LNCAP (cell line): ENCODE results near the gene ETFA.

Experiments
- TF ChIP-seq, protein P1 (sequence below): fragments of 450-650 bp; IDR thresholded peaks from 2 replicates; pipeline ENCODE4 v1.5.1; 2017; ENCODE audit warnings: mild to moderate bottlenecking

ETFA gene

DNA sequence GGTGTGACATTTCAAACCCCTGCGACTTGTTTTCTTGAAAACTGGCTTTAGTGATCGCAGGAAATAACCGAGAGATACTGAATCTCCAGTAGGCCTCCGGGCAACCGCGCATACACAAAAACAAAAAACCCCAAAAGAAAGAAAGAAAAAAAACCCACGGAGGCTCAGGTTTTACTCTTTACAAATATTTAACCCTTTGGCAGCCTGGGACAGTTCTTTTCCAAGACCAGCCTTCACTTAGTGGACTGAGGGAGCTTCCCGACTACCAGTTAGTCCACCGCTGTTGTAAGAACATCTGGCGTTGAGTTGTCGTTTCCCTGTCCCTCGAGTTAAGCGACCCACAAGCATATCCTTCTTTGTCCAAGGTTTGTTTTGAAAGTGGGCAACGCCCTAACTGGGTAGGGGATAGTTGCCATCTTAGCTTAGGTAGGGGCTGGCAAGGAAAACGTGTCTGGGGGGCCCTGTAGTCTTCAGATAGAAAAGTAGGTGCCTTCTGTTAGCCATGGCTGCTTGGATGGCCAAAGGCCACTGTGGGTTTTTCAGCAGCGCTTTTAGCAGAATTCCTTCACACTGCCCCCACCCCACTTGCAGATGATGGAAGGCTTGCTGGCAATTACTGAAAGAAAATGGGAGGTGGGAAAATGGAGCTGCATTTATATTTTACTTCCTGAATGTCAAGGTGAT, 32.2 kb upstream of the ETFA start:
- TF ChIP-seq, protein P1, sequence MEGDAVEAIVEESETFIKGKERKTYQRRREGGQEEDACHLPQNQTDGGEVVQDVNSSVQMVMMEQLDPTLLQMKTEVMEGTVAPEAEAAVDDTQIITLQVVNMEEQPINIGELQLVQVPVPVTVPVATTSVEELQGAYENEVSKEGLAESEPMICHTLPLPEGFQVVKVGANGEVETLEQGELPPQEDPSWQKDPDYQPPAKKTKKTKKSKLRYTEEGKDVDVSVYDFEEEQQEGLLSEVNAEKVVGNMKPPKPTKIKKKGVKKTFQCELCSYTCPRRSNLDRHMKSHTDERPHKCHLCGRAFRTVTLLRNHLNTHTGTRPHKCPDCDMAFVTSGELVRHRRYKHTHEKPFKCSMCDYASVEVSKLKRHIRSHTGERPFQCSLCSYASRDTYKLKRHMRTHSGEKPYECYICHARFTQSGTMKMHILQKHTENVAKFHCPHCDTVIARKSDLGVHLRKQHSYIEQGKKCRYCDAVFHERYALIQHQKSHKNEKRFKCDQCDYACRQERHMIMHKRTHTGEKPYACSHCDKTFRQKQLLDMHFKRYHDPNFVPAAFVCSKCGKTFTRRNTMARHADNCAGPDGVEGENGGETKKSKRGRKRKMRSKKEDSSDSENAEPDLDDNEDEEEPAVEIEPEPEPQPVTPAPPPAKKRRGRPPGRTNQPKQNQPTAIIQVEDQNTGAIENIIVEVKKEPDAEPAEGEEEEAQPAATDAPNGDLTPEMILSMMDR: no peak

DNA sequence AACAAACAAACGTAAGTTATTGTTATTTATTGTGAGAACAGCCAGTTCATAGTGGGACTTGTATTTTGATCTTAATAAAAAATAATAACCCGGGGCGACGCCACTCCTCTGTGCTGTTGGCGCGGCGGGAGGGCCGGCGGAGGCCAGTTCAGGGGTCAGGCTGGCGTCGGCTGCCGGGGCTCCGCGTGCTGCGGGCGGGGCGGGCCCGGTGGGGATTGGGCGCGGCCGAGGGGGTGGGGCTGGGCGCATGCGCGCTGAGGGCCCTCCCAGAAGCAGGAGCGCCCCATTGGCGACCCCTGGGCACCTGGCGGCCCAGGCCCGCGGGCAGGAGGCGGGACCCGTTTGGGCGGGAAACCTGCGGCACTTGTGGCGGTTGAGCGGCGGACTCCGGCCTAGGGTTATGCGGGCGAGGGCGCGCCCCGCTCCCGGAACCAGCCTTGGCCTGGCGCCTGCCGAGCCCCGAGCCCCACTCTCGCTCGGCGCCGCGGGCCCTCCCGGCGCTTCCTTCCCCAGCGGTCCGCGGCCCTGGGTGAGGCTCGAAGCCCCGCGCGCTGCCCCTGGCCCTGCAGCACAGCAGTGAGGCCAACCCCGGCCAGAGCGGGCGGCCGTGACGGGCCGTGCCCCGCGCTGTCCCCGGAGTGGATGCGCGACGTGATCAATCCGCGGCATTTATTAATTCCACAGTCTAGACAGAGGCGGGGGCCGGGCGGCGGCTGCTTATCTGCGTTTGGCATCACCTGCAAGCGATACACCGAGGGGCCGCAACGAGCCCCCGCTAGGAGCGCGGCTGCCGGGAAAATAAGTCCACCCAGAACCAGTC, 31.3 kb upstream of the ETFA start:
- TF ChIP-seq, protein P1: no peak

DNA sequence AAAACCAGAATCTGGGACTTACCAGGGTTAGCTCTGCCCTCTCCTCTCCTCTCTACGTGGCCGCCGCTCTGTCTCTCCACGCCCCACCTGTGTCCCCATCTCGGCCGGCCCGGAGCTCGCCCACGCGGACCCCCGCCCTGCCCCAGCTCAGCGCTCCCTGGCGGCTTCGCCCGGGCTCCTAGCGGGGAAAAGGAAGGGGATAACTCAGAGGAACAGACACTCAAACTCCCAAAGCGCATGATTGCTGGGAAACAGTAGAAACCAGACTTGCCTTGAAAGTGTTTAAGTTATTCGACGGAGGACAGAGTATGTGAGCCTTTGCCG, 30.8 kb upstream of the ETFA start:
- TF ChIP-seq, protein P1: no peak

DNA sequence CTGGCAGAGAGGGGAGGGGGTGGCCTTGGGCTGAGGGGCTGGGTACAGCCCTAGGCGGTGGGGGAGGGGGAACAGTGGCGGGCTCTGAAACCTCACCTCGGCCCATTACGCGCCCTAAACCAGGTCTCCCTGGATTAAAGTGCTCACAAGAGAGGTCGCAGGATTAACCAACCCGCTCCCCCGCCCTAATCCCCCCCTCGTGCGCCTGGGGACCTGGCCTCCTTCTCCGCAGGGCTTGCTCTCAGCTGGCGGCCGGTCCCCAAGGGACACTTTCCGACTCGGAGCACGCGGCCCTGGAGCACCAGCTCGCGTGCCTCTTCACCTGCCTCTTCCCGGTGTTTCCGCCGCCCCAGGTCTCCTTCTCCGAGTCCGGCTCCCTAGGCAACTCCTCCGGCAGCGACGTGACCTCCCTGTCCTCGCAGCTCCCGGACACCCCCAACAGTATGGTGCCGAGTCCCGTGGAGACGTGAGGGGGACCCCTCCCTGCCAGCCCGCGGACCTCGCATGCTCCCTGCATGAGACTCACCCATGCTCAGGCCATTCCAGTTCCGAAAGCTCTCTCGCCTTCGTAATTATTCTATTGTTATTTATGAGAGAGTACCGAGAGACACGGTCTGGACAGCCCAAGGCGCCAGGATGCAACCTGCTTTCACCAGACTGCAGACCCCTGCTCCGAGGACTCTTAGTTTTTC, 30.2 kb upstream of the ETFA start:
- TF ChIP-seq, protein P1: no peak

DNA sequence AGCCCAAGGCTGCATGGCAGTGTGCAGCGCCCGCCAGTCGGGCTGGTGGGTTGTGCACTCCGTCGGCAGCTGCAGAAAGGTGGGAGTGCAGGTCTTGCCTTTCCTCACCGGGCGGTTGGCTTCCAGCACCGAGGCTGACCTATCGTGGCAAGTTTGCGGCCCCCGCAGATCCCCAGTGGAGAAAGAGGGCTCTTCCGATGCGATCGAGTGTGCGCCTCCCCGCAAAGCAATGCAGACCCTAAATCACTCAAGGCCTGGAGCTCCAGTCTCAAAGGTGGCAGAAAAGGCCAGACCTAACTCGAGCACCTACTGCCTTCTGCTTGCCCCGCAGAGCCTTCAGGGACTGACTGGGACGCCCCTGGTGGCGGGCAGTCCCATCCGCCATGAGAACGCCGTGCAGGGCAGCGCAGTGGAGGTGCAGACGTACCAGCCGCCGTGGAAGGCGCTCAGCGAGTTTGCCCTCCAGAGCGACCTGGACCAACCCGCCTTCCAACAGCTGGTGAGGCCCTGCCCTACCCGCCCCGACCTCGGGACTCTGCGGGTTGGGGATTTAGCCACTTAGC, 29.6 kb upstream of the ETFA start:
- TF ChIP-seq, protein P1: no peak

DNA sequence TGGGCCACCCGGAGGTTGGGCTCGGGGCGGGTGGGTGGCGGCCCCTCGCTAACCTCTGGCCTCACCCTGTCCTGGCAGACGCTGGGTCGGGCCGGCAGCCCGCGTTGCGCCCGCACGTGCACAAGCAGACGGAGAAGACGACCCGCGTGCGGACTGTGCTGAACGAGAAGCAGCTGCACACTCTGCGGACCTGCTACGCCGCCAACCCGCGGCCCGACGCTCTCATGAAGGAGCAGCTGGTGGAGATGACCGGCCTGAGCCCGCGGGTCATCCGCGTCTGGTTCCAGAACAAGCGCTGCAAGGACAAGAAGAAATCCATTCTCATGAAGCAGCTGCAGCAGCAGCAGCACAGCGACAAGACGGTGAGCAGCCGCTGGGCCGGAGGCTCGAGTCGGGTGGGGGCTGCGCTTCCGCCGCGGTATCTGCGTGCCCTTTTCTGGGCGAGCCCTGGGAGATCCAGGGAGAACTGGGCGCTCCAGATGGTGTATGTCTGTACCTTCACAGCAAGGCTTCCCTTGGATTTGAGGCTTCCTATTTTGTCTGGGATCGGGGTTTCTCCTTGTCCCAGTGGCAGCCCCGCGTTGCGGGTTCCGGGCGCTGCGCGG, 29.0 kb upstream of the ETFA start:
- TF ChIP-seq, protein P1: no peak
